SU-DHL-6 (cell line): ENCODE results near the gene PCDH12.

Experiments used
- H2AFZ ChIP-seq: fragments of 200-600 bp; sonication (generic); 2 replicates; pipeline ENCODE4 v1.6.1; 2014; ENCODE audit warnings: low read depth, mild to moderate bottlenecking, moderate library complexity, mixed read lengths, antibody characterized with exemption, low read length; ENCODE audit not compliant: severe bottlenecking
- H3F3A ChIP-seq: fragments of 200-600 bp; shearing (Covaris generic); 2 replicates; pipeline ENCODE4 v1.6.0; 2016; ENCODE audit warnings: antibody characterized with exemption, mild to moderate bottlenecking; ENCODE audit not compliant: insufficient read depth
- H3K27ac ChIP-seq: fragments of 200-600 bp; sonication (generic); 2 replicates; pipeline ENCODE4 v1.5.1; 2016; ENCODE audit warnings: low read depth, mild to moderate bottlenecking, low read length, moderate library complexity, mixed read lengths
- H3K27me3 ChIP-seq: fragments of 200-600 bp; sonication (generic), shearing (Covaris generic); 2 replicates; pipeline ENCODE4 v1.6.0; 2014; ENCODE audit warnings: mild to moderate bottlenecking, low read length
- H3K36me3 ChIP-seq: fragments of 200-600 bp; sonication (generic); 2 replicates; pipeline ENCODE4 v1.6.1; 2014; ENCODE audit warnings: mild to moderate bottlenecking, low read length, mixed read lengths
- H3K4me2 ChIP-seq: fragments of 300-600, 200-600 bp; shearing (Covaris generic), sonication (generic); 2 replicates; pipeline ENCODE4 v1.6.0; 2014; ENCODE audit warnings: low read length, low read depth, mild to moderate bottlenecking; ENCODE audit not compliant: poor library complexity, severe bottlenecking
- H3K4me3 ChIP-seq: fragments of 200-600 bp; sonication (generic); 2 replicates; pipeline ENCODE4 v1.5.1; 2014; ENCODE audit warnings: antibody characterized with exemption, low read length, mild to moderate bottlenecking, mixed read lengths; ENCODE audit not compliant: insufficient read depth, poor library complexity, severe bottlenecking
- H3K79me2 ChIP-seq: fragments of 200-600 bp; sonication (generic); 2 replicates; pipeline ENCODE4 v1.6.1; 2014; ENCODE audit warnings: mild to moderate bottlenecking, low read length, moderate library complexity; ENCODE audit not compliant: insufficient read depth
- H3K9ac ChIP-seq: fragments of 200-600 bp; sonication (generic); 2 replicates; pipeline ENCODE4 v1.7.0; 2014; ENCODE audit warnings: mild to moderate bottlenecking, low read length
- H3K9me2 ChIP-seq: fragments of 200-600 bp; sonication (generic); replicated peaks from 2 replicates; pipeline ENCODE4 v1.6.1; 2014; ENCODE audit warnings: low read length; ENCODE audit not compliant: insufficient read depth
- H3K9me3 ChIP-seq: fragments of 200-600 bp; sonication (generic); 2 replicates; pipeline ENCODE4 v1.6.1; 2014; ENCODE audit warnings: low read length, mixed read lengths; ENCODE audit not compliant: insufficient read depth
- H4K20me1 ChIP-seq: fragments of 200-600 bp; sonication (generic); 2 replicates; pipeline ENCODE4 v1.6.1; 2014; ENCODE audit warnings: low read depth, mild to moderate bottlenecking, antibody characterized with exemption, low read length, moderate library complexity, mixed read lengths
- EZH2phosphoT487 ChIP-seq: fragments of 200-600 bp; sonication (generic), shearing (Covaris generic); conservative IDR thresholded peaks from 2 replicates; pipeline ENCODE4 v1.6.1; 2018; ENCODE audit warnings: mild to moderate bottlenecking, antibody characterized with exemption, low read length, moderate library complexity, mixed read lengths
- TF ChIP-seq, protein P1 (sequence below): fragments of 200-600 bp; sonication (generic); IDR thresholded peaks from one replicate; pipeline ENCODE4 v1.5.1; 2017; ENCODE audit warnings: antibody characterized with exemption, mild to moderate bottlenecking, low read length, moderate library complexity; ENCODE audit not compliant: insufficient read depth, poor library complexity, severe bottlenecking

PCDH12 gene

DNA sequence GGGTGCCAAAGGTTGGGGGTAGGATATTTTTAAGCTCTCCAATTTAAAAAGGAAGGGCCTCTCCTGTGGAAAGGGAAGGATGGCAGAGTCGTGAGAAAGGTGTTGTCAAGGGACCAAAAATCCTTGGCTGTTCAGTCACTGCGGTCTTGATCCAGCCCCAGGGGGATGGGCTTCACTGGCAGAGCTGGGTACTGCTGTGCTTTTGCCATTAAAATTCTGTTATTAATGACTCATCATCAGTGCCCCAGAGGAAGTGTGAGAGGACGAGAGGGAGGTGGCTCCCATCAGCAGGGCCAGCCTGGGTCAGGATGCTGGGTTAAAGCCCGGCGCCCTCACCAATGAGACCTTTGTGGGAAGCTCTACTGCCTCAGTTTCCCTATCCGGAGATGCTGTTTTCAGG, 16.7 kb downstream of the PCDH12 start:
- Histone ChIP-seq H3K4me2 (no peak overlapping the region), H3K36me3 (no peaks in the 10 kb centered on the region), H3K9me3 (no peaks in the 10 kb centered on the region), H3F3A (no peaks in the 10 kb centered on the region; the same call in 1 of the 2 replicates), H3K79me2 (no peaks in the 10 kb centered on the region), H3K4me3 (no peak overlapping the region), H4K20me1 (no peaks in the 10 kb centered on the region), H3K27me3 (no peaks in the 10 kb centered on the region), H2AFZ (no peak overlapping the region), H3K9me2 (no peaks in the 10 kb centered on the region), H3K27ac (no peak overlapping the region), H3K9ac (no peak overlapping the region)
- TF ChIP-seq EZH2phosphoT487 = no peak
- TF ChIP-seq, protein P1, sequence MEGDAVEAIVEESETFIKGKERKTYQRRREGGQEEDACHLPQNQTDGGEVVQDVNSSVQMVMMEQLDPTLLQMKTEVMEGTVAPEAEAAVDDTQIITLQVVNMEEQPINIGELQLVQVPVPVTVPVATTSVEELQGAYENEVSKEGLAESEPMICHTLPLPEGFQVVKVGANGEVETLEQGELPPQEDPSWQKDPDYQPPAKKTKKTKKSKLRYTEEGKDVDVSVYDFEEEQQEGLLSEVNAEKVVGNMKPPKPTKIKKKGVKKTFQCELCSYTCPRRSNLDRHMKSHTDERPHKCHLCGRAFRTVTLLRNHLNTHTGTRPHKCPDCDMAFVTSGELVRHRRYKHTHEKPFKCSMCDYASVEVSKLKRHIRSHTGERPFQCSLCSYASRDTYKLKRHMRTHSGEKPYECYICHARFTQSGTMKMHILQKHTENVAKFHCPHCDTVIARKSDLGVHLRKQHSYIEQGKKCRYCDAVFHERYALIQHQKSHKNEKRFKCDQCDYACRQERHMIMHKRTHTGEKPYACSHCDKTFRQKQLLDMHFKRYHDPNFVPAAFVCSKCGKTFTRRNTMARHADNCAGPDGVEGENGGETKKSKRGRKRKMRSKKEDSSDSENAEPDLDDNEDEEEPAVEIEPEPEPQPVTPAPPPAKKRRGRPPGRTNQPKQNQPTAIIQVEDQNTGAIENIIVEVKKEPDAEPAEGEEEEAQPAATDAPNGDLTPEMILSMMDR = no peak

DNA sequence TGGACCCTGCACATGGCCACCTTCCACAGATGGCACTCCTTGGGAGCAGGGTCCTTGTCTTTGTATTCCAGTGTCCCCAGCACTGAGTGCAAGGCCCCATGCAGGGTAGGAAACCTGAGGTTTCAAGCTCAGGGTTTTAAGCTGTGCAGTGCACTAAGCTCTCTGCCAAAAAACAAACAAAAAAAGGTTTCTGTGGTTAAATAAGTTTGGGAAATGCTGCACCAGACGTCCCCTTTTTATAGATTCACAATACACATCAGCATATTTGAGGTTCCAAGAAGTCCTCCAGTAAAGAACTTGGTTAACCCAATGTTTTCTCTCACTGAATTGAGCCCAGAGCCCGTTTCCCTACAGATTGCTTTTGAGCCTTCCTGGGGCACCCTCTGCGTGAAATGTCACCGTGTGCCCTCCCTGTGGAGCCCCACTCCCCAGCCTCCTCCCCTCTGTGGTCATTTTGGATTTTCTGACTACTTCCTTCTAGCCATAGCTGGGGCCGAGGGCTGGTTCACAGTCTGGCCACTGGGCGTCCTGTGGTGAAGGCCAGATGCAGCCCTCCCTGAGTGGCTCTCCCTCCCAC, 17.2 kb downstream of the PCDH12 start:
- TF ChIP-seq EZH2phosphoT487 = no peak
- TF ChIP-seq, protein P1 = no peak
- H3K4me2 ChIP-seq = no peak overlapping the region
- H3K9me3 ChIP-seq = no peaks in the 10 kb centered on the region
- H3K9me2 ChIP-seq = no peaks in the 10 kb centered on the region
- no peaks in the 10 kb centered on the region; the same call in 1 of the 2 replicates for H3K36me3 ChIP-seq
- H4K20me1 ChIP-seq = no peaks in the 10 kb centered on the region
- H3F3A ChIP-seq = no peaks in the 10 kb centered on the region; the same call in 1 of the 2 replicates
- no peaks in the 10 kb centered on the region for H3K27me3 ChIP-seq
- H3K4me3 ChIP-seq = no peak overlapping the region
- no peak overlapping the region for H3K27ac ChIP-seq
- no peaks in the 10 kb centered on the region for H3K79me2 ChIP-seq
- no peak overlapping the region for H3K9ac ChIP-seq
- no peak overlapping the region for H2AFZ ChIP-seq

DNA sequence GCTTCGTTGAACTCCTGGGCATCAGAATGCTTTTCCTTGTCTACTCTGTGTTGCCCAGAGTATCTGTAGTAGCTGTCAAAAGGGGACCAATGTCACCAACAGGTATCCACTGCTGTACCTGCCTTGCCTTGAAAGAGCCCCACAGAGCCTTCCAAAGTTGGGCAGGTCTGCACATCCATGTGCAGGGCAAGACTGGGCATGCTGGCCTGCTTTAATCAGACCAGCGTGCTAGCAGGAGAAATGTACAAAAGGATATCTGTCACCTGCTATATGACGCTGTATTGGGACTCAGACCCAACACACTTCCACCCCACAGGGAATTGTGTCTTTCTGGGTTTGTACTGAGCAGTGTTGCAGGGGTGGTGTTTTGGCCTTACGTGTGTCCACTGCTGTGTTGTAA, 22.5 kb downstream of the PCDH12 start:
- Histone ChIP-seq H3K9ac (no peak overlapping the region), H3K9me3 (no peaks in the 10 kb centered on the region), H3K27ac (no peak overlapping the region), H3K4me2 (no peak overlapping the region), H3K79me2 (no peaks in the 10 kb centered on the region), H3K9me2 (no peaks in the 10 kb centered on the region), H3K36me3 (no peaks in the 10 kb centered on the region; the same call in 1 of the 2 replicates), H2AFZ (no peak overlapping the region), H3K4me3 (no peak overlapping the region), H4K20me1 (no peaks in the 10 kb centered on the region), H3K27me3 (no peaks in the 10 kb centered on the region), H3F3A (no peaks in the 10 kb centered on the region)
- TF ChIP-seq, protein P1 = no peak
- no peak for TF ChIP-seq EZH2phosphoT487
